Body of pancreas (tissue), 4 donors: Measurements from ENCODE around the gene SPAG9. TPM values are rescaled to one million over a fixed set of nuclear protein-coding genes. Genes with fewer than 3 reads are reported as not detected.

ENCODE experiments used
- ATAC-seq: fragments of 150-250 bp; one replicate; pipeline ENCODE4 v1.9.1; 2016
- DNase-seq, 4 donors: peaks; one replicate each; pipeline ENCODE4 v3.0.0-alpha.2; 2019
- H3K27ac ChIP-seq, 4 donors: fragments of 200-600 bp; sonication (generic); 1 replicate in 3 of 4; 2 replicates in 1 of 4; pipeline versions ENCODE4 v1.5.1 to v1.6.1; 2016 to 2019; ENCODE audit warnings: mild to moderate bottlenecking in 1 of 4, mixed read lengths in 1 of 4, moderate library complexity in 1 of 4
- H3K27me3 ChIP-seq, 2 donors: fragments of 200-600 bp; sonication (generic); one replicate each; pipeline ENCODE4 v1.6.0; 2016; ENCODE audit warnings: mild to moderate bottlenecking in 1 of 2
- H3K36me3 ChIP-seq, 2 donors: fragments of 200-600 bp; sonication (generic); replicated peaks in 1 of 2; 2 replicates each; pipeline ENCODE4 v1.5.1; 2016; ENCODE audit warnings: low read depth in 2 of 2; ENCODE audit not compliant: insufficient read depth in 1 of 2
- H3K4me1 ChIP-seq: fragments of 200-600 bp; sonication (generic); one replicate; pipeline ENCODE4 v1.6.0; 2016
- H3K4me3 ChIP-seq, 2 donors: fragments of 200-600 bp; sonication (generic); 1 replicate in 1 of 2; 2 replicates in 1 of 2; pipeline ENCODE4 v1.5.1; 2016 to 2019
- H3K9me3 ChIP-seq, 3 donors: fragments of 200-600 bp; sonication (generic); 1 replicate in 2 of 3; 2 replicates in 1 of 3; pipeline ENCODE4 v1.5.1; 2016
- POLR2A ChIP-seq, 3 donors: fragments of 450-650 bp; IDR thresholded peaks; one replicate each; pipeline ENCODE4 v1.6.1; 2016; ENCODE audit warnings: antibody characterized with exemption in 3 of 3, mild to moderate bottlenecking in 2 of 3
- WGBS, 2 donors: methylation state at CpG; one replicate each; pipeline ENCODE4 v1.1.5; 2017; 5-methylcytosine and 5-hydroxymethylcytosine counted together
- intact Hi-C: fragments of 100-400 bp; cut with DNase I; formaldehyde crosslinking; loops from one replicate; pipeline ENCODE4 v1.15.1; 2023
- total RNA-seq, 2 donors: library from RNA; depleted of rRNA; stranded (reverse); fragments of >200 nt; gene quantifications; one replicate each; pipeline ENCODE4 v1.1.0, GENCODE V29; 2016
- TF ChIP-seq, protein P1 (sequence below), 7 experiments: fragments of 450-650 bp in 4 of 7; fragments of 200-600 bp in 3 of 7; sonication (generic) in 3 of 7; IDR thresholded peaks; one replicate each; pipeline ENCODE4 v1.5.1; 2016 to 2019; ENCODE audit warnings: antibody characterized with exemption in 7 of 7

Gene SPAG9
- total RNA-seq, 2 donors from 2014 or later, result 49.8 to 76.8 TPM

DNA sequence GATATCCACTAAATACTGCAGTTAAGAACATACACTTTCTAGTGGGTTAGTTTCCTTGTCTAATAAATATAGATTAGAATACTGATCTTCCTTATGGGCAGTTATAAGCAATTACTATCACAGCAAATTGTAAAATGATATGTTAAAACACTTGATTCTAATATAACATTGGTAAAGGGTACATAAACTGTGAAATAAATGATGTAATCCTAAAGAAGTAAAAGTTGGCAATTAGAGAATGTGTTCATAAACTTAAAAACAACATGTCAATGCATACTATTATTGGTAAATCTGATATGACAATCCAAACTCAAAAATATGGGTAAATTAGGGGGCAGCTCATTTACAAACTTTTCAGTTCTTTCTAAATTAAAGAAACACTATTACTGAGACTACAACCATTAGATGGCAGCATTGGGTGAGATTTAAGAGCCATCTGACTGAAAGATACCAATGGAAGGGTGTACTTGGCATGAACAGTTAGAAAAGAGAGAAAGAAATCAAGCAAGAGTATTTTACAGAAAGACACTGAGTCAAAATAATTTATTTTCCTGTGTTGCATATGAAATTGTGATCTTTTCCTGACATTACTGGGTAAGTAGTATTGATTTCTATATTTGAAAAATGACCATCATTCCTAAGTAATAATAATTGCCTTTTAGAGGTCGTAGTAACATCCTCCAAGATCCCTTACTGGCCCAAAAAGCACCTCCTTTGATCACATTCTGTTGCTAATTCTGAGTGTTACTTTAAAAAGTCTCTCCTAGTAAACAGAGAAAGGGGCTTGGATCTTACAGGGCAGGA lies 119.6 kb downstream of the SPAG9 start:
- Histone ChIP-seq H3K36me3 (peaks cover 0 to 31% of the 10 kb centered on the region in 2 donors), H3K4me3 (no peak overlapping the region), H3K9me3 (no peaks in the 10 kb centered on the region), H3K27ac (peak overlapping the region in 1 of 4 donors; percentile 11), H3K27me3 (no peaks in the 10 kb centered on the region), H3K4me1 (no peaks in the 10 kb centered on the region)
- TF ChIP-seq, protein P1, sequence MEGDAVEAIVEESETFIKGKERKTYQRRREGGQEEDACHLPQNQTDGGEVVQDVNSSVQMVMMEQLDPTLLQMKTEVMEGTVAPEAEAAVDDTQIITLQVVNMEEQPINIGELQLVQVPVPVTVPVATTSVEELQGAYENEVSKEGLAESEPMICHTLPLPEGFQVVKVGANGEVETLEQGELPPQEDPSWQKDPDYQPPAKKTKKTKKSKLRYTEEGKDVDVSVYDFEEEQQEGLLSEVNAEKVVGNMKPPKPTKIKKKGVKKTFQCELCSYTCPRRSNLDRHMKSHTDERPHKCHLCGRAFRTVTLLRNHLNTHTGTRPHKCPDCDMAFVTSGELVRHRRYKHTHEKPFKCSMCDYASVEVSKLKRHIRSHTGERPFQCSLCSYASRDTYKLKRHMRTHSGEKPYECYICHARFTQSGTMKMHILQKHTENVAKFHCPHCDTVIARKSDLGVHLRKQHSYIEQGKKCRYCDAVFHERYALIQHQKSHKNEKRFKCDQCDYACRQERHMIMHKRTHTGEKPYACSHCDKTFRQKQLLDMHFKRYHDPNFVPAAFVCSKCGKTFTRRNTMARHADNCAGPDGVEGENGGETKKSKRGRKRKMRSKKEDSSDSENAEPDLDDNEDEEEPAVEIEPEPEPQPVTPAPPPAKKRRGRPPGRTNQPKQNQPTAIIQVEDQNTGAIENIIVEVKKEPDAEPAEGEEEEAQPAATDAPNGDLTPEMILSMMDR (IDR thresholded peaks at IDR 0.05), result peak; percentile 10 to 74 (median 60)
- no peak for TF ChIP-seq POLR2A (IDR thresholded peaks at IDR 0.05)
- WGBS, 2 donors, result 83 to 89% methylated on average over 1 of the region's 1 CpG
- peak; percentile 70 for ATAC-seq
- intact Hi-C loops, result loop anchor here (10.0 kb wide), 1 partner anchor 154 kb away; the partner anchor contains the start of gene NME1
- DNase-seq, result peak in 1 of 4 donors; percentile 36

DNA sequence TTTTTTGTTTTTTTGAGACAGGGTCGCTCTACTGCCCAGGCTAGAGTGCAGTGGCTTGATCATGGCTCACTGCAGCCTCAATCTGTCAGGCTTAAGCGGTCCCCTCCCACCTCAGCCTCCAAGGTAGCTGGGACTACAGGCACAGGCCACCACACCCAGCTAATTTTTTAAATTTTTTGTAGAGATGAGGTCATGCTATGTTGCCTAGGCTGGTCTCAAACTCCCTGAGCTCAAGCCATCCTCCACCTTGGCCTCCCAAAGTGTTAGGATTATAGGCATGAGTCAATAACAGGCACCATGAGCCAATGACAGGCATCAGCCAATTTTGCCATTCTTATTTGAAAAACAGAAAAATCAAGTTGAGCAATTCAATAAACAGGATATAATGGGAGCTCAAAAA lies 125.0 kb downstream of the SPAG9 start:
- Histone ChIP-seq H3K4me3 (no peak overlapping the region), H3K9me3 (no peaks in the 10 kb centered on the region), H3K4me1 (no peaks in the 10 kb centered on the region), H3K27ac (no peak overlapping the region), H3K36me3 (peaks cover 9 to 46% of the 10 kb centered on the region in 2 donors), H3K27me3 (no peaks in the 10 kb centered on the region)
- WGBS, 2 donors, result 90 to 97% methylated on average over 2 of the region's 2 CpGs
- intact Hi-C loops, result no loop called here
- ATAC-seq (no peak), DNase-seq (no peak)
- TF ChIP-seq, protein P1 (IDR thresholded peaks at IDR 0.05), result no peak
- TF ChIP-seq POLR2A (IDR thresholded peaks at IDR 0.05), result no peak

DNA sequence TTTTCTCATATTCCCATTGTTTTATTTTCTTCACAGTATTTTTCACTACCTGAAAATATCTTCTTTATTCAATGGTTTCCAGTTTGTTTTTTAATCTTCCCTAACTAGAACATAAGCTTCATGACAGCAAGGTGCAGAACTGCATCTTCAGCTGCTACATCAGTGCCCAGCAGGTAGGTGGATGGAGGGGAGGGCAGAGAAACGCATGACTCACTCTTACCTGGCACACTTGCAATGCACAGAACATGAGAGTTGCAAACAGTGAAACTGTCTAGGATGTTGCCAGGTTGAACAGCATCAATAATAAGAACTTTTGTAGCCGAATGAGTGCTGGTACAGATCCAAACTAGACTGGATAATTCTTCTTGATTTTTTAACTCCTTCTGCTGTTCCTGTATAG lies 127.1 kb downstream of the SPAG9 start:
- WGBS, 2 donors, result 37 to 45% methylated on average over 2 of the region's 2 CpGs
- intact Hi-C loops, result no loop called here
- no peaks in the 10 kb centered on the region for H3K4me1 ChIP-seq
- H3K27me3 ChIP-seq, result no peaks in the 10 kb centered on the region
- TF ChIP-seq POLR2A (IDR thresholded peaks at IDR 0.05), result no peak
- TF ChIP-seq, protein P1 (IDR thresholded peaks at IDR 0.05), result no peak
- H3K4me3 ChIP-seq, result no peak overlapping the region
- no peaks in the 10 kb centered on the region for H3K9me3 ChIP-seq
- ATAC-seq (no peak), DNase-seq (no peak)
- H3K27ac ChIP-seq, result no peak overlapping the region
- peaks cover 9 to 56% of the 10 kb centered on the region in 2 donors for H3K36me3 ChIP-seq

DNA sequence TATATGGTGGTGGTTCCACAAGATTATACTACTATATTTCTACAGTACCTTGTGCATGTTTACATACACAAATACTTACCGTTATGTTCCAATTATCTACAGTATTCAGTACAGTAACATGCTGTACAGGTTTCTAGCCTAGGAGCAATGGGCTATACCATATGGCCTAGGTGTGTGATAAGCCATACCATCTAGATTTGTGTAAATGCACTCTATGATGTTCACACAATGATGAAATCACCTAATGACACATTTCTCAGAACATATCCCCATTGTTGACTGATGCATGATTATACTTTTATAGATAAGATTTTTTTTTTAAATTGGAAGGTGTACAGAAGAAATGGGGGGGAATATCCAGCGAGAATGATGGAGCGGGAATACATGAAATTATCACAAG lies 131.5 kb downstream of the SPAG9 start:
- H3K27me3 ChIP-seq, result no peaks in the 10 kb centered on the region
- TF ChIP-seq, protein P1 (IDR thresholded peaks at IDR 0.05), result no peak
- no peak for TF ChIP-seq POLR2A (IDR thresholded peaks at IDR 0.05)
- intact Hi-C loops, result no loop called here
- no peak overlapping the region for H3K4me3 ChIP-seq
- WGBS, 2 donors, result 85 to 87% methylated on average over 3 of the region's 3 CpGs
- ATAC-seq (no peak), DNase-seq (no peak)
- H3K4me1 ChIP-seq, result peaks cover 4% of the 10 kb centered on the region
- no peaks in the 10 kb centered on the region for H3K9me3 ChIP-seq
- H3K27ac ChIP-seq, result no peak overlapping the region
- peaks cover 5 to 46% of the 10 kb centered on the region in 2 donors for H3K36me3 ChIP-seq
